NCI-H187 (cell line): ENCODE data around the gene TP53BP1.
"Not testable (repeated sequence)": the region's sequence is repeated elsewhere in the genome, so short reads cannot be mapped to it uniquely, and the experiment has no call there.

Source experiments
- DNase-seq, 2 experiments: peaks; one replicate each; lab custom pipeline; 2025; lab: John Stamatoyannopoulos, UW

TP53BP1 gene

GRCh38 chr15:43412096-43412495 lies 80.9 kb downstream of the TP53BP1 start:
- DNase-seq: no peak

- DNase-seq: no peak
Measured at GRCh38 chr15:43410572-43411214, 82.3 kb downstream of the TP53BP1 start.

- no peak for DNase-seq
Measured at GRCh38 chr15:43408789-43409188, 84.2 kb downstream of the TP53BP1 start.

GRCh38 chr15:43406808-43407207 lies 86.1 kb downstream of the TP53BP1 start:
- no peak for DNase-seq

GRCh38 chr15:43406189-43406588 lies 86.8 kb downstream of the TP53BP1 start:
- no peak for DNase-seq

- DNase-seq: no peak
Measured at GRCh38 chr15:43404130-43404529, 88.8 kb downstream of the TP53BP1 start.

GRCh38 chr15:43403616-43404015 lies 89.3 kb downstream of the TP53BP1 start:
- no peak for DNase-seq

GRCh38 chr15:43402255-43402654 lies 90.7 kb downstream of the TP53BP1 start:
- no peak for DNase-seq

GRCh38 chr15:43393592-43393991 lies 99.4 kb downstream of the TP53BP1 start:
- not testable (repeated sequence) for DNase-seq

- DNase-seq: no peak
Measured at GRCh38 chr15:43390723-43391122, 102.2 kb downstream of the TP53BP1 start.

GRCh38 chr15:43383070-43383469 lies 109.9 kb downstream of the TP53BP1 start:
- no peak for DNase-seq

GRCh38 chr15:43382310-43382709 lies 110.6 kb downstream of the TP53BP1 start:
- DNase-seq: no peak

GRCh38 chr15:43378601-43379000 lies 114.4 kb downstream of the TP53BP1 start:
- no peak for DNase-seq

GRCh38 chr15:43376017-43376705 lies 116.8 kb downstream of the TP53BP1 start:
- DNase-seq: no peak

GRCh38 chr15:43370975-43371974 lies 121.7 kb downstream of the TP53BP1 start, which contains the start of the genes TUBGCP4 and ZSCAN29:
TSS of gene TUBGCP4 (plus strand) at chr15:43371101. CDS start at chr15:43371355, 254 bp downstream.
TSS of gene ZSCAN29 (minus strand) at chr15:43371043. CDS start at chr15:43369913, 1,130 bp downstream.
- DNase-seq: peak; percentile 9 to 48

GRCh38 chr15:43370310-43370974 lies 122.5 kb downstream of the TP53BP1 start:
- no peak for DNase-seq

- DNase-seq: no peak
Measured at GRCh38 chr15:43361313-43361903, 131.5 kb downstream of the TP53BP1 start.

GRCh38 chr15:43360821-43361220 lies 132.1 kb downstream of the TP53BP1 start:
- no peak for DNase-seq
